ENCODE measurements around the gene CD200. TPM values are rescaled to one million over a fixed set of nuclear protein-coding genes. Genes with fewer than 3 reads are reported as not detected.
"Not testable (repeated sequence)": the region's sequence is repeated elsewhere in the genome, so short reads cannot be mapped to it uniquely, and the experiment has no call there.

The CD200 gene
- total RNA-seq, 1 experiment from 2014 or later = 46.8 TPM

GRCh38 chr3:112400317-112400716, 67.4 kb downstream of the CD200 start:
- not testable (repeated sequence) for H3K27me3 Mint-ChIP-seq (ENCODE audit: low read depth); H3K9me3 Mint-ChIP-seq; H3K36me3 Mint-ChIP-seq
- Mint-ChIP-seq H3K4me3 (peak overlapping the region; percentile 29), H3K4me1 (peaks cover 84% of the 10 kb centered on the region), H3K27ac (peak overlapping the region; percentile 100)
- peak; percentile 7 for ATAC-seq
- ChIA-PET CTCF (interaction anchor here (1.2 to 1.4 kb wide), 2 partner anchors 9 to 37 kb away, joined by 4 read pairs; no protein-coding TSS in a partner anchor), POLR2A (interaction anchor here (1.1 kb wide), 2 partner anchors 10 to 67 kb away, joined by 3 read pairs; no protein-coding TSS in a partner anchor)
- peak; percentile 29 for DNase-seq (ENCODE audit: low spot score)

- ChIA-PET POLR2A (no interaction called here), CTCF (interaction anchor here (1.2 kb wide), 1 partner anchor 35 kb away, joined by 4 read pairs; no protein-coding TSS in a partner anchor)
- ATAC-seq (no peak), DNase-seq (ENCODE audit: low spot score) (no peak)
- H3K27me3 Mint-ChIP-seq (ENCODE audit: low read depth) = no peaks in the 10 kb centered on the region; the same call in 1 of the 2 replicates
- TF ChIP-seq, protein P1, sequence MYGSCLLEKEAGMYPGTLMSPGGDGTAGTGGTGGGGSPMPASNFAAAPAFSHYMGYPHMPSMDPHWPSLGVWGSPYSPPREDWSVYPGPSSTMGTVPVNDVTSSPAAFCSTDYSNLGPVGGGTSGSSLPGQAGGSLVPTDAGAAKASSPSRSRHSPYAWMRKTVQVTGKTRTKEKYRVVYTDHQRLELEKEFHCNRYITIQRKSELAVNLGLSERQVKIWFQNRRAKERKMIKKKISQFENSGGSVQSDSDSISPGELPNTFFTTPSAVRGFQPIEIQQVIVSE (CRISPR knock-in tag; IDR thresholded peaks at IDR 0.05; ENCODE audit: borderline replicate concordance) = no peak
- no peak for TF ChIP-seq GTF2I (CRISPR knock-in tag; conservative IDR thresholded peaks at IDR 0.05)
- TF ChIP-seq ZNF671 (CRISPR knock-in tag; IDR thresholded peaks at IDR 0.05) = no peak
- TF ChIP-seq ZNF219 (CRISPR knock-in tag; IDR thresholded peaks at IDR 0.05; ENCODE audit: borderline replicate concordance) = no peak
- H3K36me3 Mint-ChIP-seq = peaks cover 2% of the 10 kb centered on the region; the same call in 1 of the 2 replicates
- H3K4me1 Mint-ChIP-seq = peaks cover 85% of the 10 kb centered on the region
- H3K4me3 Mint-ChIP-seq = no peak overlapping the region
- peaks cover 3% of the 10 kb centered on the region for H3K9me3 Mint-ChIP-seq
- H3K27ac Mint-ChIP-seq = peak overlapping the region; percentile 94
These were observed 68.7 kb downstream of the CD200 start for GRCh38 chr3:112401617-112402016.

- Mint-ChIP-seq H3K36me3 (no peaks in the 10 kb centered on the region), H3K4me1 (peaks cover 90% of the 10 kb centered on the region), H3K9me3 (no peaks in the 10 kb centered on the region), H3K27me3 (ENCODE audit: low read depth) (no peaks in the 10 kb centered on the region), H3K27ac (peak overlapping the region; percentile 92), H3K4me3 (no peak overlapping the region)
- POLR2A ChIA-PET = interaction anchor here (0.5 to 2.0 kb wide), 2 partner anchors 57 to 69 kb away, joined by 8 to 9 read pairs; partner anchors contain the start of gene CD200
- ATAC-seq (no peak), DNase-seq (ENCODE audit: low spot score) (no peak)
- TF ChIP-seq TCF7 (CRISPR knock-in tag; IDR thresholded peaks at IDR 0.05; ENCODE audit: low read depth) = no peak
- TF ChIP-seq ATF6 (CRISPR knock-in tag; IDR thresholded peaks at IDR 0.05) = no peak
- TF ChIP-seq, protein P2, sequence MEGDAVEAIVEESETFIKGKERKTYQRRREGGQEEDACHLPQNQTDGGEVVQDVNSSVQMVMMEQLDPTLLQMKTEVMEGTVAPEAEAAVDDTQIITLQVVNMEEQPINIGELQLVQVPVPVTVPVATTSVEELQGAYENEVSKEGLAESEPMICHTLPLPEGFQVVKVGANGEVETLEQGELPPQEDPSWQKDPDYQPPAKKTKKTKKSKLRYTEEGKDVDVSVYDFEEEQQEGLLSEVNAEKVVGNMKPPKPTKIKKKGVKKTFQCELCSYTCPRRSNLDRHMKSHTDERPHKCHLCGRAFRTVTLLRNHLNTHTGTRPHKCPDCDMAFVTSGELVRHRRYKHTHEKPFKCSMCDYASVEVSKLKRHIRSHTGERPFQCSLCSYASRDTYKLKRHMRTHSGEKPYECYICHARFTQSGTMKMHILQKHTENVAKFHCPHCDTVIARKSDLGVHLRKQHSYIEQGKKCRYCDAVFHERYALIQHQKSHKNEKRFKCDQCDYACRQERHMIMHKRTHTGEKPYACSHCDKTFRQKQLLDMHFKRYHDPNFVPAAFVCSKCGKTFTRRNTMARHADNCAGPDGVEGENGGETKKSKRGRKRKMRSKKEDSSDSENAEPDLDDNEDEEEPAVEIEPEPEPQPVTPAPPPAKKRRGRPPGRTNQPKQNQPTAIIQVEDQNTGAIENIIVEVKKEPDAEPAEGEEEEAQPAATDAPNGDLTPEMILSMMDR (IDR thresholded peaks at IDR 0.05) = no peak
- TF ChIP-seq, protein P3, sequence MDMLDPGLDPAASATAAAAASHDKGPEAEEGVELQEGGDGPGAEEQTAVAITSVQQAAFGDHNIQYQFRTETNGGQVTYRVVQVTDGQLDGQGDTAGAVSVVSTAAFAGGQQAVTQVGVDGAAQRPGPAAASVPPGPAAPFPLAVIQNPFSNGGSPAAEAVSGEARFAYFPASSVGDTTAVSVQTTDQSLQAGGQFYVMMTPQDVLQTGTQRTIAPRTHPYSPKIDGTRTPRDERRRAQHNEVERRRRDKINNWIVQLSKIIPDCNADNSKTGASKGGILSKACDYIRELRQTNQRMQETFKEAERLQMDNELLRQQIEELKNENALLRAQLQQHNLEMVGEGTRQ (CRISPR knock-in tag; IDR thresholded peaks at IDR 0.05) = no peak
- no peak for TF ChIP-seq NR2C2 (CRISPR knock-in tag; IDR thresholded peaks at IDR 0.05)
- no peak for TF ChIP-seq CBFB (CRISPR knock-in tag; IDR thresholded peaks at IDR 0.05; ENCODE audit: low read depth)
- TF ChIP-seq ZNF219 (CRISPR knock-in tag; IDR thresholded peaks at IDR 0.05; ENCODE audit: borderline replicate concordance) = no peak
- TF ChIP-seq, protein P4, sequence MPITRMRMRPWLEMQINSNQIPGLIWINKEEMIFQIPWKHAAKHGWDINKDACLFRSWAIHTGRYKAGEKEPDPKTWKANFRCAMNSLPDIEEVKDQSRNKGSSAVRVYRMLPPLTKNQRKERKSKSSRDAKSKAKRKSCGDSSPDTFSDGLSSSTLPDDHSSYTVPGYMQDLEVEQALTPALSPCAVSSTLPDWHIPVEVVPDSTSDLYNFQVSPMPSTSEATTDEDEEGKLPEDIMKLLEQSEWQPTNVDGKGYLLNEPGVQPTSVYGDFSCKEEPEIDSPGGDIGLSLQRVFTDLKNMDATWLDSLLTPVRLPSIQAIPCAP (CRISPR knock-in tag; IDR thresholded peaks at IDR 0.05) = no peak
- CTCF ChIA-PET = interaction anchor here (1.4 kb wide), 2 partner anchors 70 to 266 kb away, joined by 4 read pairs; no protein-coding TSS in a partner anchor
These were observed 70.1 kb downstream of the CD200 start for GRCh38 chr3:112403103-112403502.

Data from WTC11 (cell line).